Right lobe of liver (tissue), 6 donors: ENCODE measurements around the gene STXBP6. TPM values are rescaled to one million over a fixed set of nuclear protein-coding genes. Genes with fewer than 3 reads are reported as not detected.
"Not testable (repeated sequence)": the region's sequence is repeated elsewhere in the genome, so short reads cannot be mapped to it uniquely, and the experiment has no call there.

Source experiments
- ATAC-seq, 4 donors: fragments of 200-7000 bp; cut with Tn5 transposase; one replicate each; pipeline ENCODE4 v1.9.1; 2020; ENCODE audit warnings: mild to moderate bottlenecking in 4 of 4, moderate library complexity in 4 of 4
- DNase-seq, 3 donors: peaks; one replicate each; pipeline ENCODE4 v3.0.0-alpha.2; 2020
- H3K27ac ChIP-seq, 3 donors: fragments of 200-600 bp; one replicate each; pipeline ENCODE4 v1.8.0; 2022
- H3K27me3 ChIP-seq, 2 donors: fragments of 200-600 bp; one replicate each; pipeline ENCODE4 v1.8.0; 2022
- H3K36me3 ChIP-seq, 4 donors: fragments of 200-600 bp; sonication (generic) in 1 of 4; one replicate each; pipeline versions ENCODE4 v1.5.1 to v1.8.0; 2017 to 2022; ENCODE audit warnings: control low read depth in 1 of 4
- H3K4me1 ChIP-seq, 4 donors: fragments of 200-600 bp; sonication (generic) in 1 of 4; one replicate each; pipeline versions ENCODE4 v1.5.1 to v1.8.0; 2017 to 2022; ENCODE audit warnings: control low read depth in 1 of 4
- H3K4me3 ChIP-seq, 3 donors: fragments of 200-600 bp; one replicate each; pipeline ENCODE4 v1.8.0; 2022
- H3K9me3 ChIP-seq, 4 donors: fragments of 200-600 bp; sonication (generic) in 1 of 4; one replicate each; pipeline versions ENCODE4 v1.5.1 to v1.8.0; 2017 to 2022; ENCODE audit warnings: control low read depth in 1 of 4
- POLR2A ChIP-seq: fragments of 450-650 bp; IDR thresholded peaks from one replicate; pipeline ENCODE4 v1.6.1; 2017; ENCODE audit warnings: antibody characterized with exemption, mild to moderate bottlenecking
- WGBS: methylation state at CpG from one replicate; pipeline ENCODE4 v1.1.6; 2018; ENCODE audit warnings: low coverage, low lambda C conversion rate; ENCODE audit not compliant: insufficient coverage; ENCODE audit errors: missing lambda C conversion rate; 5-methylcytosine and 5-hydroxymethylcytosine counted together
- intact Hi-C, 2 donors: fragments of 100-400 bp; cut with DNase I; formaldehyde crosslinking; loops; one replicate each; pipeline versions ENCODE4 v1.11.2 to v1.14.1; 2022
- total RNA-seq, 6 experiments: library from RNA; depleted of rRNA in 2 of 6; stranded (reverse); fragments of >200 nt in 2 of 6; fragmentation: NEBNext Ultra II Directional in 3 of 6; extraction: Animal tissue kit (Norgen Biotek cat#: 25700) in 3 of 6; gene quantifications; one replicate each; pipeline versions ENCODE4 v1.1.0 to v1.2.4, GENCODE V29; 2016 to 2023
- TF ChIP-seq, protein P1 (sequence below), 4 donors: fragments of 200-600 bp in 3 of 4; fragments of 450-650 bp in 1 of 4; IDR thresholded peaks; one replicate each; pipeline versions ENCODE4 v1.5.1 to v1.8.0; 2016 to 2022; ENCODE audit warnings: antibody characterized with exemption in 4 of 4, mild to moderate bottlenecking in 2 of 4
- donor health status: DM: no; HTN: yes; CAD: no.
- donor health status: DM: no; HTN: no; CAD: no.
- donor health status: DM: no; HTN: no; CAD: no.
- donor health status: DM: no; HTN: yes; CAD: no.
- donor health status: DM: no; HTN: yes; CAD: no.

STXBP6 gene
- total RNA-seq, 6 experiments from 2014 or later = 0.55 to 1.7 (median 1.1) TPM

GRCh38 chr14:24774187-24774915 is 275.6 kb downstream of the STXBP6 start:
- H3K36me3 ChIP-seq = no peaks in the 10 kb centered on the region
- intact Hi-C loops = no loop called here
- TF ChIP-seq, protein P1, sequence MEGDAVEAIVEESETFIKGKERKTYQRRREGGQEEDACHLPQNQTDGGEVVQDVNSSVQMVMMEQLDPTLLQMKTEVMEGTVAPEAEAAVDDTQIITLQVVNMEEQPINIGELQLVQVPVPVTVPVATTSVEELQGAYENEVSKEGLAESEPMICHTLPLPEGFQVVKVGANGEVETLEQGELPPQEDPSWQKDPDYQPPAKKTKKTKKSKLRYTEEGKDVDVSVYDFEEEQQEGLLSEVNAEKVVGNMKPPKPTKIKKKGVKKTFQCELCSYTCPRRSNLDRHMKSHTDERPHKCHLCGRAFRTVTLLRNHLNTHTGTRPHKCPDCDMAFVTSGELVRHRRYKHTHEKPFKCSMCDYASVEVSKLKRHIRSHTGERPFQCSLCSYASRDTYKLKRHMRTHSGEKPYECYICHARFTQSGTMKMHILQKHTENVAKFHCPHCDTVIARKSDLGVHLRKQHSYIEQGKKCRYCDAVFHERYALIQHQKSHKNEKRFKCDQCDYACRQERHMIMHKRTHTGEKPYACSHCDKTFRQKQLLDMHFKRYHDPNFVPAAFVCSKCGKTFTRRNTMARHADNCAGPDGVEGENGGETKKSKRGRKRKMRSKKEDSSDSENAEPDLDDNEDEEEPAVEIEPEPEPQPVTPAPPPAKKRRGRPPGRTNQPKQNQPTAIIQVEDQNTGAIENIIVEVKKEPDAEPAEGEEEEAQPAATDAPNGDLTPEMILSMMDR (IDR thresholded peaks at IDR 0.05) = no peak
- TF ChIP-seq POLR2A = no peak
- no peak overlapping the region for H3K4me3 ChIP-seq
- no peak for DNase-seq
- no peaks in the 10 kb centered on the region for H3K4me1 ChIP-seq
- 22% methylated on average over 6 of the region's 6 CpGs for WGBS
- no peaks in the 10 kb centered on the region for H3K27me3 ChIP-seq
- ATAC-seq = peak; percentile 48 to 93 (median 79)
- peak overlapping the region in 1 of 3 donors; percentile 26 for H3K27ac ChIP-seq
- no peaks in the 10 kb centered on the region for H3K9me3 ChIP-seq

DNA sequence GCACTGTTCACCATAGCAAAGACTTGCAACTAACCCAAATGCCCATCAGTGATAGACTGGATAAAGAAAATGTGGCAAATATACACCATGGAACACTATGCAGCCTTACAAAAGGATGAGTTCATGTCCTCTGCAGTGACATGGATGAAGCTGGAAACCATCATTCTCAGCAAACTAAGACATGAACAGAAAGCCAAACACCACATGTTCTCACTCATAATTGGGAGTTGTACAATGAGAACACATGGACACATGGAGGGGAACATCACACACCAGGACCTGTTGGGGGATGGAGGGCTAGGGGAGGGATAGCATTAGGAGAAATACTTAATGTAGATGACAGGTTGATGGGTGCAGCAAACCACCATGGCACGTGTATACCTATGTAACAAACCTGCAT is 276.4 kb downstream of the STXBP6 start:
- H3K27me3 ChIP-seq, H3K9me3 ChIP-seq, H3K4me3 ChIP-seq, H3K27ac ChIP-seq, H3K4me1 ChIP-seq, ATAC-seq, H3K36me3 ChIP-seq, intact Hi-C loops, DNase-seq: not testable (repeated sequence)
- 0% methylated on average over 1 of the region's 1 CpG for WGBS

GRCh38 chr14:24766434-24766833 is 283.5 kb downstream of the STXBP6 start:
- 23% methylated on average over 2 of the region's 2 CpGs for WGBS
- Histone ChIP-seq H3K27me3 (no peaks in the 10 kb centered on the region), H3K4me1 (no peaks in the 10 kb centered on the region), H3K36me3 (no peaks in the 10 kb centered on the region), H3K27ac (no peak overlapping the region), H3K4me3 (no peak overlapping the region), H3K9me3 (no peaks in the 10 kb centered on the region)
- intact Hi-C loops = no loop called here
- DNase-seq (no peak), ATAC-seq (no peak)
- TF ChIP-seq, protein P1 (IDR thresholded peaks at IDR 0.05) = no peak
- no peak for TF ChIP-seq POLR2A

GRCh38 chr14:24761141-24761540 is 288.8 kb downstream of the STXBP6 start:
- WGBS = 54% methylated on average over 2 of the region's 2 CpGs
- Histone ChIP-seq H3K4me3 (no peak overlapping the region), H3K9me3 (no peaks in the 10 kb centered on the region), H3K36me3 (no peaks in the 10 kb centered on the region), H3K27ac (no peak overlapping the region), H3K27me3 (no peaks in the 10 kb centered on the region), H3K4me1 (no peaks in the 10 kb centered on the region)
- intact Hi-C loops = no loop called here
- no peak for ATAC-seq
- DNase-seq = no peak
- TF ChIP-seq, protein P1 (IDR thresholded peaks at IDR 0.05) = peak in 1 of 4 donors; percentile 9
- no peak for TF ChIP-seq POLR2A
